ENCODE measurements around the gene ACTR10.

ACTR10 gene

GRCh38 chr14:58213176-58213575 is 13.2 kb downstream of the ACTR10 start:
- TF ChIP-seq CTCF (conservative IDR thresholded peaks at IDR 0.05; ENCODE audit: control insufficient read depth, insufficient read depth, low read depth, low read length) = no peak
- H3K4me3 ChIP-seq (ENCODE audit: control insufficient read depth, low read depth, low read length) = no peak overlapping the region
- DNase-seq (ENCODE audit: low read depth) = no peak

GRCh38 chr14:58215191-58215914 is 15.4 kb downstream of the ACTR10 start:
- TF ChIP-seq CTCF (conservative IDR thresholded peaks at IDR 0.05; ENCODE audit: control insufficient read depth, insufficient read depth, low read depth, low read length) = no peak

GRCh38 chr14:58216544-58216943 is 16.6 kb downstream of the ACTR10 start:
- peak; percentile 12 for DNase-seq (ENCODE audit: low read depth)
- no peak overlapping the region for H3K4me3 ChIP-seq (ENCODE audit: control insufficient read depth, low read depth, low read length)
- no peak for TF ChIP-seq CTCF (conservative IDR thresholded peaks at IDR 0.05; ENCODE audit: control insufficient read depth, insufficient read depth, low read depth, low read length)

More at GRCh38 chr14:58215191-58215914, 15.4 kb downstream of the ACTR10 start:
- H3K4me3 ChIP-seq (ENCODE audit: control insufficient read depth, low read depth, low read length) = no peak overlapping the region
- no peak for DNase-seq (ENCODE audit: low read depth)

- no peak for DNase-seq (ENCODE audit: low read depth)
- H3K4me3 ChIP-seq (ENCODE audit: control insufficient read depth, low read depth, low read length) = no peak overlapping the region
- no peak for TF ChIP-seq CTCF (conservative IDR thresholded peaks at IDR 0.05; ENCODE audit: control insufficient read depth, insufficient read depth, low read depth, low read length)
Observed at GRCh38 chr14:58227096-58227819, 27.3 kb downstream of the ACTR10 start.

- no peak for TF ChIP-seq CTCF (conservative IDR thresholded peaks at IDR 0.05; ENCODE audit: control insufficient read depth, insufficient read depth, low read depth, low read length)
- H3K4me3 ChIP-seq (ENCODE audit: control insufficient read depth, low read depth, low read length) = peak overlapping the region; percentile 63
- peak; percentile 49 for DNase-seq (ENCODE audit: low read depth)
Observed at GRCh38 chr14:58238252-58239243, 38.6 kb downstream of the ACTR10 start.
